Astrocyte of the cerebellum (primary cell): ENCODE measurements around the gene WASF2.

Experiments
- DNase-seq: peaks from one replicate; pipeline ENCODE4 v3.0.0-alpha.2; 2011; ENCODE audit warnings: low read depth
- H3K4me3 ChIP-seq: 2 replicates; pipeline ENCODE4 v1.5.1; 2011; ENCODE audit warnings: mild to moderate bottlenecking, low read depth, low read length, moderate library complexity
- CTCF ChIP-seq: IDR thresholded peaks from 2 replicates; pipeline ENCODE4 v1.5.1; 2012; ENCODE audit warnings: low read length, low read depth, moderate library complexity, mild to moderate bottlenecking; ENCODE audit errors: missing control alignments
- in situ Hi-C: cut with HindIII; loops from 2 replicates; pipeline ENCODE4 v1.10.0; 2017; ENCODE audit warnings: low sequenced_read_pairs

The WASF2 gene

GRCh38 chr1:27431601-27431940 is 58.4 kb downstream of the WASF2 start:
- in situ Hi-C loops: no loop called here
- no peak overlapping the region for H3K4me3 ChIP-seq
- DNase-seq: no peak
- no peak for TF ChIP-seq CTCF

GRCh38 chr1:27430903-27431600 is 58.9 kb downstream of the WASF2 start:
- DNase-seq: peak; percentile 44
- TF ChIP-seq CTCF: peak; percentile 25
- H3K4me3 ChIP-seq: no peak overlapping the region
- in situ Hi-C loops: no loop called here

GRCh38 chr1:27429029-27429425 is 60.9 kb downstream of the WASF2 start:
- in situ Hi-C loops: no loop called here

GRCh38 chr1:27428316-27429028 is 61.5 kb downstream of the WASF2 start:
- no peak for DNase-seq
- in situ Hi-C loops: no loop called here
- no peak overlapping the region for H3K4me3 ChIP-seq
- TF ChIP-seq CTCF: no peak

More at GRCh38 chr1:27429029-27429425, 60.9 kb downstream of the WASF2 start:
- TF ChIP-seq CTCF: no peak
- no peak overlapping the region for H3K4me3 ChIP-seq
- no peak for DNase-seq

- in situ Hi-C loops: no loop called here
- DNase-seq: no peak
- TF ChIP-seq CTCF: no peak
- no peak overlapping the region for H3K4me3 ChIP-seq
Measured at GRCh38 chr1:27427816-27428315, 62.1 kb downstream of the WASF2 start.

- DNase-seq: no peak
- in situ Hi-C loops: no loop called here
- no peak overlapping the region for H3K4me3 ChIP-seq
- no peak for TF ChIP-seq CTCF
Measured at GRCh38 chr1:27427329-27427728, 62.6 kb downstream of the WASF2 start.
